IMR-90 (cell line): ENCODE results near the gene DSG1. TPM values are rescaled to one million over a fixed set of nuclear protein-coding genes. Genes with fewer than 3 reads are reported as not detected.

Experiments
- ATAC-seq: fragments of 200-7000 bp; cut with Tn5 transposase; 2 replicates; pipeline ENCODE4 v1.9.1; 2020; ENCODE audit warnings: low read depth, mild to moderate bottlenecking, moderate library complexity
- BruUV-seq: library from RNA; stranded (reverse); fragments of 400-500 nt; replicated peaks from 2 replicates; lab custom pipeline; 2021; lab: Mats Ljungman, UMichigan
- CTCF ChIA-PET: fragments of 300-600 bp; formaldehyde crosslinking; extraction: SDS; loops from one replicate; lab custom pipeline; 2021; ENCODE audit warnings: antibody characterized with exemption; lab: Yijun Ruan, JAX
- POLR2A ChIA-PET: fragments of 300-600 bp; sonication (Branson Sonifier 250); formaldehyde crosslinking; loops from one replicate; lab custom pipeline; 2022; ENCODE audit warnings: antibody characterized with exemption; ENCODE audit not compliant: unreplicated experiment; lab: Charles Lee
- DNase-seq: peaks from one replicate; pipeline ENCODE4 v3.0.0; 2013
- H2AFZ ChIP-seq: replicated peaks from 2 replicates; pipeline ENCODE3; 2013; ENCODE audit warnings: low read length, mild to moderate bottlenecking; ENCODE audit not compliant: poor library complexity
- H2AK5ac ChIP-seq: 2 replicates; pipeline ENCODE4 v1.6.1; 2013; ENCODE audit warnings: low read depth, low read length, inconsistent platforms
- H2AK9ac ChIP-seq: replicated peaks from 2 replicates; pipeline ENCODE3; 2013; ENCODE audit warnings: mild to moderate bottlenecking, low read depth, low read length, moderate library complexity; ENCODE audit not compliant: poor library complexity
- H2BK120ac ChIP-seq: 2 replicates; pipeline ENCODE4 v1.6.1; 2013; ENCODE audit warnings: low read depth, low read length, inconsistent platforms
- H2BK15ac ChIP-seq: 3 replicates; pipeline ENCODE4 v1.6.1; 2013; ENCODE audit warnings: low read depth, low read length, inconsistent platforms
- H2BK20ac ChIP-seq: 2 replicates; pipeline ENCODE4 v1.6.1; 2013; ENCODE audit warnings: low read depth, mild to moderate bottlenecking, inconsistent platforms, low read length, moderate library complexity
- H2BK5ac ChIP-seq: 2 replicates; pipeline ENCODE4 v1.6.1; 2013; ENCODE audit warnings: mild to moderate bottlenecking, low read depth, low read length, inconsistent platforms; ENCODE audit not compliant: poor library complexity, severe bottlenecking
- H3K14ac ChIP-seq: replicated peaks from 2 replicates; pipeline ENCODE4 v1.6.1; 2013; ENCODE audit warnings: low read depth, low read length, inconsistent platforms
- H3K18ac ChIP-seq: 2 replicates; pipeline ENCODE4 v1.6.1; 2013; ENCODE audit warnings: low read depth, low read length, control low read depth
- H3K23ac ChIP-seq: 2 replicates; pipeline ENCODE4 v1.6.1; 2013; ENCODE audit warnings: low read depth, low read length, inconsistent platforms
- H3K27ac ChIP-seq: 2 replicates; pipeline ENCODE4 v1.5.1; 2013; ENCODE audit warnings: mild to moderate bottlenecking, control low read depth, low read length; ENCODE audit not compliant: insufficient read depth
- H3K27me3 ChIP-seq: 2 replicates; pipeline ENCODE4 v1.6.1; 2013; ENCODE audit warnings: low read length; ENCODE audit not compliant: control insufficient read depth, insufficient read depth
- H3K36me3 ChIP-seq: 2 replicates; pipeline ENCODE4 v1.6.1; 2013; ENCODE audit warnings: low read length, mixed read lengths; ENCODE audit not compliant: control insufficient read depth, insufficient read depth
- H3K4ac ChIP-seq: 2 replicates; pipeline ENCODE4 v1.6.1; 2013; ENCODE audit warnings: low read depth, low read length, inconsistent platforms
- H3K4me1 ChIP-seq: 2 replicates; pipeline ENCODE4 v1.6.1; 2013; ENCODE audit warnings: low read length, mixed read lengths; ENCODE audit not compliant: control insufficient read depth, insufficient read depth
- H3K4me2 ChIP-seq: 2 replicates; pipeline ENCODE4 v1.6.1; 2013; ENCODE audit warnings: low read depth, mild to moderate bottlenecking, control low read depth, low read length, moderate library complexity
- H3K4me3 ChIP-seq: 2 replicates; pipeline ENCODE4 v1.5.1; 2013; ENCODE audit warnings: low read depth, mild to moderate bottlenecking, control low read depth, low read length, moderate library complexity; ENCODE audit not compliant: insufficient read depth
- H3K56ac ChIP-seq: 2 replicates; pipeline ENCODE4 v1.6.1; 2013; ENCODE audit warnings: low read length, inconsistent platforms; ENCODE audit not compliant: insufficient read depth; ENCODE audit errors: extremely low read depth
- H3K79me1 ChIP-seq, 2 experiments: 2 replicates each; pipeline ENCODE4 v1.6.1; 2013; ENCODE audit warnings: low read length in 2 of 2, inconsistent platforms in 1 of 2, low read depth in 1 of 2
- H3K9ac ChIP-seq: 2 replicates; pipeline ENCODE4 v1.6.1; 2013; ENCODE audit warnings: low read depth, low read length, control low read depth
- H3K9me1 ChIP-seq: 2 replicates; pipeline ENCODE4 v1.6.1; 2013; ENCODE audit warnings: low read length, inconsistent platforms; ENCODE audit not compliant: insufficient read depth
- H3K9me3 ChIP-seq: 2 replicates; pipeline ENCODE4 v1.6.1; 2013; ENCODE audit warnings: low read length; ENCODE audit not compliant: control insufficient read depth, insufficient read depth
- H4K20me1 ChIP-seq: 2 replicates; pipeline ENCODE4 v1.6.1; 2013; ENCODE audit warnings: low read length, inconsistent platforms; ENCODE audit not compliant: insufficient read depth
- H4K5ac ChIP-seq: 2 replicates; pipeline ENCODE4 v1.6.1; 2013; ENCODE audit warnings: mild to moderate bottlenecking, low read depth, low read length, control low read depth
- H4K8ac ChIP-seq, 2 experiments: 2 replicates each; pipeline ENCODE4 v1.6.1; 2013; ENCODE audit warnings: low read depth in 2 of 2, low read length in 2 of 2, control low read depth in 1 of 2, inconsistent platforms in 1 of 2
- H4K91ac ChIP-seq: 2 replicates; pipeline ENCODE4 v1.6.1; 2013; ENCODE audit warnings: low read depth, low read length, inconsistent platforms; ENCODE audit not compliant: insufficient read depth
- BHLHE40 ChIP-seq: fragments of 150-350 bp; IDR thresholded peaks from 2 replicates; pipeline ENCODE4 v1.6.1; 2016; ENCODE audit warnings: mild to moderate bottlenecking, low read depth, low read length
- CEBPB ChIP-seq: IDR thresholded peaks from 2 replicates; pipeline ENCODE4 v1.6.1; 2012; ENCODE audit warnings: low read depth, low read length, improper control_type of control experiment
- CHD1 ChIP-seq: IDR thresholded peaks from 2 replicates; pipeline ENCODE4 v1.6.1; 2012; ENCODE audit warnings: low read depth, low read length, improper control_type of control experiment
- CTCF ChIP-seq: conservative IDR thresholded peaks from 2 replicates; pipeline ENCODE4 v1.5.1; 2012; ENCODE audit warnings: mild to moderate bottlenecking, low read depth, low read length, improper control_type of control experiment
- ELK1 ChIP-seq: fragments of 150-350 bp; IDR thresholded peaks from 2 replicates; pipeline ENCODE4 v1.6.1; 2016; ENCODE audit warnings: low read depth, mild to moderate bottlenecking, low read length, moderate library complexity, borderline replicate concordance
- FOS ChIP-seq: fragments of 150-350 bp; IDR thresholded peaks from 2 replicates; pipeline ENCODE4 v1.6.1; 2016; ENCODE audit warnings: low read depth, low read length
- MAFK ChIP-seq: IDR thresholded peaks from 2 replicates; pipeline ENCODE4 v1.6.1; 2012; ENCODE audit warnings: low read depth, low read length, improper control_type of control experiment
- MAZ ChIP-seq: IDR thresholded peaks from 2 replicates; pipeline ENCODE4 v1.6.1; 2012; ENCODE audit warnings: low read depth, mild to moderate bottlenecking, low read length, improper control_type of control experiment, moderate library complexity, borderline replicate concordance
- MXI1 ChIP-seq: IDR thresholded peaks from 2 replicates; pipeline ENCODE4 v1.6.1; 2012; ENCODE audit warnings: low read depth, mild to moderate bottlenecking, low read length, moderate library complexity, borderline replicate concordance
- POLR2A ChIP-seq: IDR thresholded peaks from 2 replicates; pipeline ENCODE4 v1.6.1; 2012; ENCODE audit warnings: mild to moderate bottlenecking, low read depth, low read length
- RAD21 ChIP-seq: IDR thresholded peaks from 2 replicates; pipeline ENCODE4 v1.6.1; 2012; ENCODE audit warnings: low read length, improper control_type of control experiment
- RCOR1 ChIP-seq: IDR thresholded peaks from 2 replicates; pipeline ENCODE4 v1.6.1; 2012; ENCODE audit warnings: mild to moderate bottlenecking, low read length, improper control_type of control experiment; ENCODE audit not compliant: insufficient replicate concordance
- RFX5 ChIP-seq: IDR thresholded peaks from 2 replicates; pipeline ENCODE4 v1.8.0; 2012; ENCODE audit warnings: low read depth, mild to moderate bottlenecking, low read length, moderate library complexity
- SMC3 ChIP-seq: fragments of 150-350 bp; IDR thresholded peaks from 2 replicates; pipeline ENCODE4 v1.6.1; 2016; ENCODE audit warnings: low read depth, mild to moderate bottlenecking, antibody characterized with exemption, low read length, moderate library complexity
- USF2 ChIP-seq: fragments of 150-350 bp; IDR thresholded peaks from 2 replicates; pipeline ENCODE4 v1.6.1; 2017; ENCODE audit warnings: mild to moderate bottlenecking, antibody characterized with exemption, low read length, low read depth
- WGBS, 2 experiments: methylation state at CpG; one replicate each; pipeline versions ENCODE4 v1.1.5 to v1.1.7; 2013; ENCODE audit warnings: missing lambda C conversion rate in 2 of 2; ENCODE audit not compliant: insufficient read length in 1 of 2; ENCODE audit errors: extremely low coverage in 2 of 2; 5-methylcytosine and 5-hydroxymethylcytosine counted together
- dilution Hi-C: fragments of 300-500 bp; cut with HindIII; formaldehyde crosslinking; loops from one replicate; pipeline ENCODE4 v1.14.3; 2018; ENCODE audit warnings: low sequenced_read_pairs; ENCODE audit not compliant: unreplicated experiment
- in situ Hi-C: fragments of 300-500 bp; cut with MboI; formaldehyde crosslinking; loops from 3 replicates; pipeline ENCODE4 v1.14.3; 2019; ENCODE audit warnings: low sequenced_read_pairs, inconsistent platforms, mixed read lengths
- intact Hi-C: fragments of 100-400 bp; cut with micrococcal nuclease; formaldehyde crosslinking; loops from 2 replicates; pipeline ENCODE4 v1.10.0; 2022
- polyA plus RNA-seq, 3 experiments: library from polyadenylated mRNA; depleted of rRNA; stranded (reverse); fragments of >200 nt; gene quantifications; 2 replicates each; pipeline ENCODE4 v1.2.3, GENCODE V29; 2012; ENCODE audit warnings: low replicate concordance in 1 of 3
- total RNA-seq: library from RNA; depleted of rRNA; stranded (reverse); fragments of >200 nt; gene quantifications from 2 replicates; pipeline ENCODE4 v1.2.3, GENCODE V29; 2012

The DSG1 gene
- total and polyA plus RNA-seq, 2 of the 4 experiments (the other 2 are of a cell fraction), result not detected

GRCh38 chr18:31280502-31280901, 37.5 kb upstream of the DSG1 start:
- Histone ChIP-seq H3K4ac (no peak overlapping the region), H3K9me1 (no peaks in the 10 kb centered on the region), H3K27me3 (no peaks in the 10 kb centered on the region), H3K14ac (no peak overlapping the region), H3K18ac (no peak overlapping the region), H3K9me3 (no peaks in the 10 kb centered on the region), H3K4me3 (no peak overlapping the region), H4K5ac (no peak overlapping the region), H3K36me3 (no peaks in the 10 kb centered on the region), H2BK120ac (no peak overlapping the region), H3K9ac (no peak overlapping the region), H3K27ac (no peak overlapping the region), H2BK15ac (no peak overlapping the region), H3K4me2 (no peak overlapping the region), H2AK5ac (no peak overlapping the region), H4K91ac (no peak overlapping the region), H3K23ac (no peak overlapping the region), H3K79me1 (no peaks in the 10 kb centered on the region), H4K8ac (no peak overlapping the region), H2AK9ac (no peak overlapping the region), H3K4me1 (no peaks in the 10 kb centered on the region), H2AFZ (no peak overlapping the region), H3K56ac (no peak overlapping the region), H4K20me1 (no peaks in the 10 kb centered on the region), H2BK5ac (no peak overlapping the region), H2BK20ac (no peak overlapping the region)
- ChIA-PET POLR2A (no interaction called here), CTCF (no interaction called here)
- in situ Hi-C loops, result no loop called here
- no TSS peak for BruUV-seq
- WGBS, 2 experiments, result 80% methylated on average over 1 of the region's 2 CpGs; no CpG with 5 or more reads in 1 of the 2 experiments
- DNase-seq (no peak), ATAC-seq (no peak)
- TF ChIP-seq MAZ (no peak), SMC3 (no peak), BHLHE40 (no peak), ELK1 (no peak), RFX5 (no peak), RAD21 (no peak), USF2 (no peak), CHD1 (no peak), RCOR1 (no peak), MXI1 (no peak), POLR2A (no peak), CEBPB (no peak), CTCF (no peak), FOS (no peak), MAFK (no peak)
- dilution Hi-C loops, result no loop called here
- intact Hi-C loops, result no loop called here
